ENCODE results near the gene RHOBTB3.

Gene RHOBTB3

GRCh38 chr5:95733107-95733665, 2.0 kb downstream of the RHOBTB3 start:
- no peak for FAIRE-seq

GRCh38 chr5:95734187-95734586, 3.1 kb downstream of the RHOBTB3 start:
- no peak for FAIRE-seq

GRCh38 chr5:95734906-95735305, 3.8 kb downstream of the RHOBTB3 start:
- no peak for FAIRE-seq

GRCh38 chr5:95735406-95735805, 4.3 kb downstream of the RHOBTB3 start:
- FAIRE-seq = no peak

GRCh38 chr5:95738072-95738471, 6.9 kb downstream of the RHOBTB3 start:
- no peak for FAIRE-seq

- no peak for FAIRE-seq
Observed at GRCh38 chr5:95738834-95739233, 7.7 kb downstream of the RHOBTB3 start.

- no peak for FAIRE-seq
Observed at GRCh38 chr5:95739857-95740256, 8.7 kb downstream of the RHOBTB3 start.

- no peak for FAIRE-seq
Observed at GRCh38 chr5:95741458-95741857, 10.3 kb downstream of the RHOBTB3 start.

- FAIRE-seq = no peak
Observed at GRCh38 chr5:95743232-95743631, 12.1 kb downstream of the RHOBTB3 start.

- FAIRE-seq = no peak
Observed at GRCh38 chr5:95743877-95744276, 12.7 kb downstream of the RHOBTB3 start.

- FAIRE-seq = no peak
Observed at GRCh38 chr5:95746194-95746593, 15.1 kb downstream of the RHOBTB3 start.

GRCh38 chr5:95746722-95747679, 15.9 kb downstream of the RHOBTB3 start:
- FAIRE-seq = no peak

GRCh38 chr5:95748133-95748532, 17.0 kb downstream of the RHOBTB3 start:
- FAIRE-seq = no peak

GRCh38 chr5:95754545-95754944, 23.4 kb downstream of the RHOBTB3 start:
- FAIRE-seq = no peak

- FAIRE-seq = no peak
Observed at GRCh38 chr5:95759005-95759404, 27.9 kb downstream of the RHOBTB3 start.

GRCh38 chr5:95759634-95760033, 28.5 kb downstream of the RHOBTB3 start:
- FAIRE-seq = no peak

- no peak for FAIRE-seq
Observed at GRCh38 chr5:95760273-95761191, 29.4 kb downstream of the RHOBTB3 start.

- FAIRE-seq = no peak
Observed at GRCh38 chr5:95761771-95762651, 30.9 kb downstream of the RHOBTB3 start.

GRCh38 chr5:95762652-95763041, 31.5 kb downstream of the RHOBTB3 start:
- FAIRE-seq = no peak

GRCh38 chr5:95763941-95764340, 32.8 kb downstream of the RHOBTB3 start:
- no peak for FAIRE-seq

- no peak for FAIRE-seq
Observed at GRCh38 chr5:95768731-95769130, 37.6 kb downstream of the RHOBTB3 start.
